Mesenchymal stem cell (in vitro differentiated cells and primary cell): Measurements from ENCODE around the gene IFT172. TPM values are rescaled to one million over a fixed set of nuclear protein-coding genes. Genes with fewer than 3 reads are reported as not detected.

Source experiments
- DNase-seq: peaks from one replicate; pipeline ENCODE4 v3.0.0-alpha.2; 2013
- H2AFZ ChIP-seq: one replicate; pipeline ENCODE4 v1.6.1; 2013; ENCODE audit warnings: low read depth, mild to moderate bottlenecking, control low read depth, inconsistent platforms, low read length, moderate library complexity
- H2AK5ac ChIP-seq: 2 replicates; pipeline ENCODE4 v1.6.1; 2013; ENCODE audit warnings: low read length, moderate library complexity, mild to moderate bottlenecking, inconsistent platforms; ENCODE audit not compliant: severe bottlenecking
- H2BK120ac ChIP-seq: one replicate; pipeline ENCODE4 v1.6.1; 2013; ENCODE audit warnings: low read depth, mild to moderate bottlenecking, inconsistent platforms, low read length, moderate library complexity
- H2BK12ac ChIP-seq, 2 experiments: one replicate each; pipeline ENCODE4 v1.6.1; 2013; ENCODE audit warnings: inconsistent platforms in 2 of 2, low read length in 2 of 2, mild to moderate bottlenecking in 2 of 2, moderate library complexity in 2 of 2, control low read depth in 1 of 2
- H2BK15ac ChIP-seq: one replicate; pipeline ENCODE4 v1.6.1; 2013; ENCODE audit warnings: mild to moderate bottlenecking, low read depth, inconsistent platforms; ENCODE audit not compliant: poor library complexity, severe bottlenecking
- H2BK5ac ChIP-seq: 2 replicates; pipeline ENCODE4 v1.6.1; 2013; ENCODE audit warnings: low read depth, mild to moderate bottlenecking, low read length, control low read depth, inconsistent platforms; ENCODE audit not compliant: poor library complexity, severe bottlenecking
- H3K14ac ChIP-seq, 2 experiments: one replicate each; pipeline ENCODE4 v1.6.1; 2013; ENCODE audit warnings: inconsistent platforms in 2 of 2, low read length in 2 of 2, control low read depth in 1 of 2, mild to moderate bottlenecking in 1 of 2, moderate library complexity in 1 of 2
- H3K18ac ChIP-seq, 2 experiments: one replicate each; pipeline ENCODE4 v1.6.1; 2013; ENCODE audit warnings: inconsistent platforms in 2 of 2, low read length in 2 of 2, control low read depth in 1 of 2, low read depth in 1 of 2, mild to moderate bottlenecking in 1 of 2
- H3K23ac ChIP-seq, 2 experiments: one replicate each; pipeline ENCODE4 v1.6.1; 2013; ENCODE audit warnings: inconsistent platforms in 2 of 2, low read length in 2 of 2, mild to moderate bottlenecking in 2 of 2, moderate library complexity in 2 of 2, control low read depth in 1 of 2
- H3K27ac ChIP-seq: 2 replicates; pipeline ENCODE4 v1.5.1; 2013; ENCODE audit warnings: mild to moderate bottlenecking, moderate library complexity, low read length, control low read depth, inconsistent platforms; ENCODE audit not compliant: poor library complexity, severe bottlenecking
- H3K27me3 ChIP-seq, 2 experiments: 2 replicates each; pipeline versions ENCODE4 v1.6.1 to v1.7.0; 2013; ENCODE audit warnings: low read length in 2 of 2, mild to moderate bottlenecking in 2 of 2, moderate library complexity in 2 of 2, control low read depth in 1 of 2, inconsistent platforms in 1 of 2; ENCODE audit not compliant: control insufficient read depth in 1 of 2, insufficient read depth in 1 of 2
- H3K36me3 ChIP-seq, 2 experiments: 2 replicates each; pipeline versions ENCODE4 v1.6.1 to v1.7.0; 2013; ENCODE audit warnings: low read length in 2 of 2, control low read depth in 1 of 2, inconsistent platforms in 1 of 2, low read depth in 1 of 2, mild to moderate bottlenecking in 1 of 2; ENCODE audit not compliant: insufficient read depth in 2 of 2, control insufficient read depth in 1 of 2
- H3K4ac ChIP-seq, 2 experiments: one replicate each; pipeline ENCODE4 v1.6.1; 2013; ENCODE audit warnings: inconsistent platforms in 2 of 2, low read length in 2 of 2, mild to moderate bottlenecking in 2 of 2, moderate library complexity in 2 of 2, control low read depth in 1 of 2, low read depth in 1 of 2
- H3K4me1 ChIP-seq: 2 replicates; pipeline ENCODE4 v1.6.1; 2013; ENCODE audit warnings: low read depth, low read length, control low read depth; ENCODE audit not compliant: control insufficient read depth, insufficient read depth
- H3K4me2 ChIP-seq: 2 replicates; pipeline ENCODE4 v1.6.1; 2013; ENCODE audit warnings: low read length, mild to moderate bottlenecking, inconsistent platforms; ENCODE audit not compliant: poor library complexity, severe bottlenecking
- H3K4me3 ChIP-seq, 2 experiments: 2 replicates each; pipeline versions ENCODE4 v1.5.1 to v1.7.0; 2013; ENCODE audit warnings: low read length in 2 of 2, mild to moderate bottlenecking in 2 of 2, control low read depth in 1 of 2, low read depth in 1 of 2; ENCODE audit not compliant: insufficient read depth in 1 of 2
- H3K79me1 ChIP-seq: replicated peaks from 2 replicates; pipeline ENCODE4 v1.6.1; 2013; ENCODE audit warnings: mild to moderate bottlenecking, control low read depth, low read length, inconsistent platforms; ENCODE audit not compliant: poor library complexity, severe bottlenecking
- H3K9ac ChIP-seq: 2 replicates; pipeline ENCODE4 v1.7.0; 2013; ENCODE audit warnings: mild to moderate bottlenecking, low read length, moderate library complexity
- H3K9me3 ChIP-seq: 2 replicates; pipeline ENCODE4 v1.7.0; 2013; ENCODE audit warnings: mild to moderate bottlenecking, low read length; ENCODE audit not compliant: control insufficient read depth
- H4K8ac ChIP-seq: one replicate; pipeline ENCODE4 v1.6.1; 2013; ENCODE audit warnings: inconsistent platforms, mild to moderate bottlenecking, low read length, moderate library complexity
- H4K91ac ChIP-seq: one replicate; pipeline ENCODE4 v1.6.1; 2013; ENCODE audit warnings: mild to moderate bottlenecking, low read length, inconsistent platforms
- WGBS: methylation state at CpG from one replicate; pipeline ENCODE4 v1.1.7; 2013; ENCODE audit warnings: mixed read lengths; 5-methylcytosine and 5-hydroxymethylcytosine counted together
- small RNA-seq: library from polyadenylated mRNA; stranded (forward); fragments of <200 nt; extraction: miRNeasy Mini kit (QIAGEN cat#:217004); gene quantifications from one replicate; pipeline ENCODE3, GENCODE V24; 2013; ENCODE audit warnings: low read depth

Gene IFT172

DNA sequence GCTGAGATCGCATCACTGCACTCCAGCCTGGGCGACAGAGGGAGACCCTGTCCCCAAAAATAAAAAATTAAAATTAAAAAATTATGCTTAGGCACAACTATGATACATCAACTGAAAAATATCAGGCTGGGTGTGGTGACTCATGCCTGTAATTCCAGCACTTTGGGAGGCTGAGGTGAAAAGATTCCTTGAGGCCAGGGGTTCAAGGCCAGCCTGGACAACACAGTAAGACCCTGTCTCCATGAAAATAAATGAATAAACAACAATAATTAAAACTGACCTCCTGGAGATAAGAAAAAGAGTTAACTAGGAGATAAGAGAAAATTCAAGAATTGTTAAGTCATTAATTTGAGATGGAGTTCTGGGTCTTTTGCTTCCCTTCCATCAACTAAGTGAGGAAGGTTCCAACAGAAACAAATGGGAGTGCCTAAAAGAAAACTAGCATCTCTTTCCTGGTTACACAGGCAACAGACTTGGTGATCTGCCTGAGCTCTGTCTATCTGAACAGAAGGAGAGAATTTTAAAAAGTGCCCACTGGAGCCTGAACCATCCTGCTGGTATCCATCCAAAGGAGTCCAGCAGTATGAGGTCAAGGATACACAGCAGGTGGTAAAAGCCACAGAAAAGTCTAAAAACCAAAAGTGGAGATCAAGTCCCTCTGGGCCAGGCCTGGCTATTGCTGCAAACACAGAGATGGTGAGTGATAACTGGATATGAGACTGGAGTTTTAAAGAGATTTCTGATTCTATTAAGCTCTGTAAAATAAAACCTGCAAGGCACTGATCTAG, 89.0 kb downstream of the IFT172 start:
- H3K4me1 ChIP-seq: peaks cover 4% of the 10 kb centered on the region
- no peaks in the 10 kb centered on the region for H3K79me1 ChIP-seq
- no CpG with 5 or more reads among the region's 2 CpGs for WGBS
- H2BK120ac ChIP-seq: no peak overlapping the region
- H4K8ac ChIP-seq: peak overlapping the region; percentile 28
- no peak overlapping the region for H2AFZ ChIP-seq
- peaks cover 6 to 10% of the 10 kb centered on the region in 2 experiments for H3K36me3 ChIP-seq
- no peaks in the 10 kb centered on the region for H3K9me3 ChIP-seq
- no peak overlapping the region for H2BK15ac ChIP-seq
- H3K9ac ChIP-seq: no peak overlapping the region
- H3K18ac ChIP-seq: no peak overlapping the region
- no peak overlapping the region for H3K4me3 ChIP-seq
- no peak overlapping the region for H2AK5ac ChIP-seq
- H3K23ac ChIP-seq: no peak overlapping the region
- peak overlapping the region; percentile 49 for H3K27ac ChIP-seq
- H2BK12ac ChIP-seq: no peak overlapping the region
- DNase-seq: no peak
- no peak overlapping the region for H3K14ac ChIP-seq
- no peaks in the 10 kb centered on the region for H3K27me3 ChIP-seq
- no peak overlapping the region for H3K4me2 ChIP-seq
- H2BK5ac ChIP-seq: no peak overlapping the region
- H4K91ac ChIP-seq: no peak overlapping the region
- H3K4ac ChIP-seq: no peak overlapping the region

DNA sequence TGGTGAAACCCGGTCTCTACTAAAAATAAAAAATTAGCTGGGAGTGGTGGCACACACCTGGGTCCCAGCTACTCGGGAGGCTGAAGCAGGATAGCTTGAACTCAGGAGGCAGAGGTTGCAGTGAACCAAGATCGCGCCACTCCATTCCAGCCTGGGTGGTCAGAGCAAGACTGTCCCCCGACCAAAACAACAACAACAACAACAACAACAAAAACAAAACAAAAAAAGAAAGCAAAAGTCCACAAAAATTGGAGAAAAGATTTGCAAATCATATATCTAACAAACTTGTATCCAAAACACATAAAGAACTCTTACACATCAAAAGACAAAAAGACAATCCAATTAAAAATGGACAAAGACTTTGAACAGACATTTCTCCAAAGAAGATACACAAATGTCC, 90.6 kb downstream of the IFT172 start:
- Histone ChIP-seq H3K9me3 (no peaks in the 10 kb centered on the region), H3K36me3 (peaks cover 0 to 5% of the 10 kb centered on the region in 2 experiments), H3K79me1 (no peaks in the 10 kb centered on the region), H3K27me3 (no peaks in the 10 kb centered on the region), H3K4me3 (no peak overlapping the region), H2AK5ac (no peak overlapping the region), H4K91ac (no peak overlapping the region), H3K4me2 (no peak overlapping the region), H3K14ac (no peak overlapping the region), H2BK15ac (no peak overlapping the region), H3K9ac (no peak overlapping the region), H3K27ac (no peak overlapping the region), H3K4me1 (peaks cover 4% of the 10 kb centered on the region), H2BK12ac (no peak overlapping the region), H4K8ac (no peak overlapping the region), H3K23ac (no peak overlapping the region), H3K18ac (no peak overlapping the region), H2AFZ (no peak overlapping the region), H3K4ac (no peak overlapping the region), H2BK5ac (no peak overlapping the region), H2BK120ac (no peak overlapping the region)
- no peak for DNase-seq
- 96% methylated on average over 5 of the region's 5 CpGs for WGBS

Small RNA genes lying within 50 kb of the gene (small RNA-seq; reads per million reads assigned to genes)
- not detected for gene RNU6-986P
